H9 (cell line): ENCODE results near the gene CCDC63. TPM values are rescaled to one million over a fixed set of nuclear protein-coding genes. Genes with fewer than 3 reads are reported as not detected.

Experiments used
- DNase-seq: peaks from one replicate; pipeline ENCODE4 v3.0.0-alpha.2; 2017
- H2AFZ ChIP-seq: one replicate; pipeline ENCODE4 v1.6.1; 2013; ENCODE audit warnings: mild to moderate bottlenecking, low read length, control low read depth, moderate library complexity
- H2AK5ac ChIP-seq: 2 replicates; pipeline ENCODE4 v1.6.1; 2013; ENCODE audit warnings: low read length, control low read depth, mixed read lengths; ENCODE audit not compliant: insufficient read length
- H2BK120ac ChIP-seq: one replicate; pipeline ENCODE4 v1.6.1; 2013; ENCODE audit warnings: low read depth, mild to moderate bottlenecking, low read length, control low read depth, inconsistent platforms; ENCODE audit not compliant: poor library complexity, severe bottlenecking
- H2BK12ac ChIP-seq: 2 replicates; pipeline ENCODE4 v1.6.1; 2013; ENCODE audit warnings: low read length, control low read depth, mixed read lengths, low read depth; ENCODE audit not compliant: insufficient read length
- H2BK15ac ChIP-seq: 2 replicates; pipeline ENCODE4 v1.6.1; 2013; ENCODE audit warnings: low read depth, low read length, control low read depth
- H2BK20ac ChIP-seq: one replicate; pipeline ENCODE4 v1.6.1; 2013; ENCODE audit warnings: low read depth, mild to moderate bottlenecking, low read length, control low read depth, inconsistent platforms; ENCODE audit not compliant: poor library complexity, severe bottlenecking
- H2BK5ac ChIP-seq: 2 replicates; pipeline ENCODE4 v1.6.1; 2013; ENCODE audit warnings: low read length, control low read depth, mixed read lengths; ENCODE audit not compliant: insufficient read length
- H3K14ac ChIP-seq: 2 replicates; pipeline ENCODE4 v1.6.1; 2013; ENCODE audit warnings: low read length, control low read depth; ENCODE audit not compliant: insufficient read depth
- H3K18ac ChIP-seq: 2 replicates; pipeline ENCODE4 v1.6.1; 2013; ENCODE audit warnings: low read depth, mild to moderate bottlenecking, mixed read lengths, low read length, control low read depth; ENCODE audit not compliant: insufficient read length
- H3K23ac ChIP-seq: 2 replicates; pipeline ENCODE4 v1.6.1; 2013; ENCODE audit warnings: low read length, control low read depth, mixed read lengths, low read depth; ENCODE audit not compliant: insufficient read length
- H3K23me2 ChIP-seq: 2 replicates; pipeline ENCODE4 v1.6.1; 2013; ENCODE audit warnings: low read depth, mild to moderate bottlenecking, mixed read lengths, low read length, control low read depth; ENCODE audit not compliant: insufficient read length, poor library complexity, severe bottlenecking
- H3K27ac ChIP-seq: 2 replicates; pipeline ENCODE4 v1.5.1; 2013; ENCODE audit warnings: low read length, control low read depth, mixed read lengths, low read depth; ENCODE audit not compliant: insufficient read length
- H3K27me3 ChIP-seq: 2 replicates; pipeline ENCODE4 v1.6.1; 2013; ENCODE audit warnings: low read length, control low read depth, inconsistent platforms; ENCODE audit not compliant: insufficient read depth
- H3K4ac ChIP-seq: 2 replicates; pipeline ENCODE4 v1.6.1; 2013; ENCODE audit warnings: low read depth, mild to moderate bottlenecking, control low read depth, inconsistent platforms, low read length, moderate library complexity
- H3K4me1 ChIP-seq: 2 replicates; pipeline ENCODE4 v1.6.1; 2013; ENCODE audit warnings: low read length, control low read depth, inconsistent platforms; ENCODE audit not compliant: insufficient read depth
- H3K4me2 ChIP-seq: 2 replicates; pipeline ENCODE4 v1.6.1; 2013; ENCODE audit warnings: low read length, control low read depth, mixed read lengths; ENCODE audit not compliant: insufficient read length, insufficient read depth
- H3K56ac ChIP-seq: 2 replicates; pipeline ENCODE4 v1.6.1; 2013; ENCODE audit warnings: low read depth, mild to moderate bottlenecking, mixed read lengths, low read length, control low read depth; ENCODE audit not compliant: insufficient read length
- H3K79me1 ChIP-seq: 2 replicates; pipeline ENCODE4 v1.6.1; 2013; ENCODE audit warnings: low read depth, mild to moderate bottlenecking, moderate library complexity, low read length, control low read depth, inconsistent platforms; ENCODE audit not compliant: insufficient read depth, poor library complexity, severe bottlenecking
- H3K79me2 ChIP-seq: 2 replicates; pipeline ENCODE4 v1.6.1; 2013; ENCODE audit warnings: low read length, control low read depth, inconsistent platforms; ENCODE audit not compliant: insufficient read depth
- H3K9ac ChIP-seq: 2 replicates; pipeline ENCODE4 v1.6.1; 2013; ENCODE audit warnings: low read length, control low read depth, mixed read lengths; ENCODE audit not compliant: insufficient read length; ENCODE audit errors: extremely low read depth
- H3K9me3 ChIP-seq: one replicate; pipeline ENCODE4 v1.6.1; 2013; ENCODE audit warnings: low read depth, low read length, inconsistent platforms; ENCODE audit not compliant: control insufficient read depth
- H3T11ph ChIP-seq: one replicate; pipeline ENCODE4 v1.6.1; 2013; ENCODE audit warnings: mild to moderate bottlenecking, low read length, control low read depth, inconsistent platforms
- H4K20me1 ChIP-seq: one replicate; pipeline ENCODE4 v1.6.1; 2013; ENCODE audit not compliant: control insufficient read depth, insufficient read length, insufficient read depth
- H4K5ac ChIP-seq: 2 replicates; pipeline ENCODE4 v1.6.1; 2013; ENCODE audit warnings: low read depth, mild to moderate bottlenecking, mixed read lengths, low read length, control low read depth; ENCODE audit not compliant: insufficient read length
- H4K8ac ChIP-seq: replicated peaks from 2 replicates; pipeline ENCODE4 v1.6.1; 2013; ENCODE audit warnings: low read length, control low read depth, mixed read lengths, low read depth; ENCODE audit not compliant: insufficient read length
- H4K91ac ChIP-seq: 2 replicates; pipeline ENCODE4 v1.6.1; 2013; ENCODE audit warnings: low read depth, mild to moderate bottlenecking, moderate library complexity, mixed read lengths, low read length, control low read depth; ENCODE audit not compliant: insufficient read length
- H3K27ac Mint-ChIP-seq, 3 experiments: 2 replicates in 2 of 3; 3 replicates in 1 of 3; pipeline ENCODE4 v1.8.0; 2020 to 2021; ENCODE audit warnings: mixed read lengths in 3 of 3, mild to moderate bottlenecking in 1 of 3, moderate library complexity in 1 of 3
- H3K27me3 Mint-ChIP-seq: 2 replicates; pipeline ENCODE4 v1.8.0; 2021; ENCODE audit warnings: low read depth, mild to moderate bottlenecking, moderate library complexity, mixed read lengths
- H3K36me3 Mint-ChIP-seq, 3 experiments: 2 replicates in 2 of 3; 3 replicates in 1 of 3; pipeline ENCODE4 v1.8.0; 2020 to 2021; ENCODE audit warnings: low read depth in 3 of 3, mixed read lengths in 3 of 3; ENCODE audit not compliant: insufficient read depth in 1 of 3
- H3K4me1 Mint-ChIP-seq, 2 experiments: 2 replicates each; pipeline ENCODE4 v1.8.0; 2020; ENCODE audit warnings: mixed read lengths in 2 of 2
- H3K4me3 Mint-ChIP-seq, 2 experiments: 2 replicates in 1 of 2; 3 replicates in 1 of 2; pipeline ENCODE4 v1.8.0; 2020 to 2021; ENCODE audit warnings: mild to moderate bottlenecking in 2 of 2, mixed read lengths in 2 of 2, moderate library complexity in 1 of 2
- H3K9me3 Mint-ChIP-seq, 2 experiments: 2 replicates in 1 of 2; 3 replicates in 1 of 2; pipeline ENCODE4 v1.8.0; 2020; ENCODE audit warnings: mild to moderate bottlenecking in 2 of 2, mixed read lengths in 2 of 2, moderate library complexity in 1 of 2
- CTCF ChIP-seq: fragments of 200-600 bp; sonication (generic); conservative IDR thresholded peaks from 3 replicates; pipeline ENCODE4 v1.8.0; 2021; ENCODE audit warnings: antibody characterized with exemption, mild to moderate bottlenecking
- WGBS: extraction: QIAGEN DNeasy Blood & Tissue Kit; methylation state at CpG from one replicate; pipeline ENCODE4 v1.1.7; 2013; ENCODE audit warnings: missing lambda C conversion rate, low lambda C conversion rate, mixed read lengths; ENCODE audit not compliant: insufficient read length; ENCODE audit errors: extremely low coverage; 5-methylcytosine and 5-hydroxymethylcytosine counted together
- long read RNA-seq: library from polyadenylated mRNA; unstranded; transcript quantifications from one replicate; pipeline ENCODE4 v2.0.0, GENCODE V29; 2020
- total RNA-seq: library from RNA; stranded (reverse); gene quantifications from 2 replicates; pipeline ENCODE4 v1.2.1, GENCODE V29; 2021

Gene CCDC63
- total RNA-seq, result 0.77 and 1.3 TPM in 2 replicates
- long read RNA-seq, partial matches to known transcripts, result 1 of 8 reads
- long read RNA-seq, other reads (novel, unspliced or antisense), result 5 of 8 reads

GRCh38 chr12:110846615-110847566 is at the start of gene CCDC63:
TSS of gene CCDC63 (plus strand) at chr12:110846987. CDS start at chr12:110852955, 5,968 bp downstream.
- Histone ChIP-seq H2AFZ (no peak within 1 kb of the TSS), H3K4me1 (peaks cover 3% of the 10 kb centered on the region; the same call in 1 of the 2 replicates), H4K91ac (no peak within 1 kb of the TSS), H3K4ac (no peak within 1 kb of the TSS), H2BK15ac (no peak within 1 kb of the TSS), H3K79me2 (no peaks in the 10 kb centered on the region), H4K8ac (no peak within 1 kb of the TSS), H3K23me2 (no peaks in the 10 kb centered on the region), H3K23ac (no peak within 1 kb of the TSS), H3K56ac (no peak within 1 kb of the TSS), H3K9me3 (no peaks in the 10 kb centered on the region), H3K27me3 (no peaks in the 10 kb centered on the region; the same call in 1 of the 2 replicates), H3K27ac (no peak within 1 kb of the TSS), H3K18ac (peak within 1 kb of the TSS; percentile 15), H3K9ac (peak within 1 kb of the TSS; percentile 0), H4K5ac (no peak within 1 kb of the TSS), H2AK5ac (no peak within 1 kb of the TSS), H3K79me1 (no peaks in the 10 kb centered on the region), H2BK12ac (no peak within 1 kb of the TSS), H2BK120ac (no peak within 1 kb of the TSS), H2BK5ac (no peak within 1 kb of the TSS), H4K20me1 (no peaks in the 10 kb centered on the region), H3T11ph (no peak within 1 kb of the TSS), H3K4me2 (peak within 1 kb of the TSS; percentile 11), H2BK20ac (no peak within 1 kb of the TSS), H3K14ac (peak within 1 kb of the TSS; percentile 8; the same call in 1 of the 2 replicates)
- peak; percentile 87 for DNase-seq
- H3K9me3 Mint-ChIP-seq, result no peaks in the 10 kb centered on the region; a peak in 1 of 5 replicates
- peaks cover 38% of the 10 kb centered on the region for H3K27me3 Mint-ChIP-seq
- peaks cover 0 to 5% (median 1%) of the 10 kb centered on the region in 3 experiments; a peak in 2 of 7 replicates for H3K36me3 Mint-ChIP-seq
- peak within 1 kb of the TSS in 2 of 3 experiments; percentile 92 to 97; a peak in 4 of 7 replicates for H3K27ac Mint-ChIP-seq
- H3K4me1 Mint-ChIP-seq, result peaks cover 19 to 24% of the 10 kb centered on the region in 2 experiments
- H3K4me3 Mint-ChIP-seq, result peak within 1 kb of the TSS; percentile 77 to 85
- WGBS, result no CpG with 5 or more reads among the region's 60 CpGs
- peak; percentile 67 for TF ChIP-seq CTCF
